H1 (cell line): ENCODE measurements around the gene INPP4A. TPM values are rescaled to one million over a fixed set of nuclear protein-coding genes. Genes with fewer than 3 reads are reported as not detected.

ENCODE experiments used
- CTCF ChIA-PET: fragments of 300-600 bp; sonication (Branson Sonifier 250); formaldehyde crosslinking; loops from one replicate; lab custom pipeline; 2021; ENCODE audit not compliant: partially characterized antibody; lab: Charles Lee
- POLR2A ChIA-PET: fragments of 300-600 bp; sonication (Branson Sonifier 250); formaldehyde crosslinking; loops from one replicate; lab custom pipeline; 2021; ENCODE audit warnings: inconsistent platforms; ENCODE audit not compliant: partially characterized antibody; lab: Charles Lee
- DNase-seq, 2 experiments: peaks; one replicate each; pipeline versions ENCODE4 v3.0.0 to v3.0.0-alpha.2; 2010 to 2022; ENCODE audit warnings: low spot score in 2 of 2, low read depth in 1 of 2, mixed read lengths in 1 of 2
- FAIRE-seq: peaks from 2 replicates; lab custom pipeline; 2011; peaks lifted over from hg19 to GRCh38; lab: Jason Lieb, UNC
- H2AFZ ChIP-seq: 2 replicates; pipeline ENCODE4 v1.8.1; 2012; ENCODE audit warnings: low read length, inconsistent platforms
- H2AK5ac ChIP-seq: 2 replicates; pipeline ENCODE4 v1.6.1; 2013; ENCODE audit warnings: low read depth, low read length
- H2BK120ac ChIP-seq: replicated peaks from 2 replicates; pipeline ENCODE3; 2013; ENCODE audit warnings: low read depth, low read length, inconsistent platforms
- H2BK12ac ChIP-seq: 2 replicates; pipeline ENCODE4 v1.6.1; 2013; ENCODE audit warnings: low read depth, low read length
- H2BK15ac ChIP-seq: 2 replicates; pipeline ENCODE4 v1.6.1; 2013; ENCODE audit warnings: low read length
- H2BK20ac ChIP-seq: 2 replicates; pipeline ENCODE4 v1.6.1; 2013; ENCODE audit warnings: low read length
- H2BK5ac ChIP-seq: 2 replicates; pipeline ENCODE4 v1.6.1; 2013; ENCODE audit warnings: low read depth, low read length
- H3K14ac ChIP-seq: 2 replicates; pipeline ENCODE4 v1.6.1; 2013; ENCODE audit warnings: inconsistent platforms; ENCODE audit not compliant: insufficient read length
- H3K18ac ChIP-seq: 2 replicates; pipeline ENCODE4 v1.6.1; 2013; ENCODE audit warnings: low read length; ENCODE audit errors: extremely low read depth
- H3K23ac ChIP-seq: 2 replicates; pipeline ENCODE4 v1.6.1; 2013; ENCODE audit warnings: inconsistent platforms; ENCODE audit not compliant: insufficient read length
- H3K23me2 ChIP-seq: 2 replicates; pipeline ENCODE4 v1.6.1; 2013; ENCODE audit warnings: low read depth, low read length
- H3K27ac ChIP-seq: 2 replicates; pipeline ENCODE4 v1.6.1; 2011; ENCODE audit warnings: low read depth, low read length, inconsistent platforms
- H3K27me3 ChIP-seq, 4 experiments: replicated peaks in 1 of 4; 1 replicate in 1 of 4; 2 replicates in 3 of 4; pipeline versions ENCODE4 v1.6.1 to v1.8.1; 2011 to 2013; ENCODE audit warnings: low read length in 3 of 4, mild to moderate bottlenecking in 3 of 4, inconsistent platforms in 2 of 4, mixed read lengths in 2 of 4, moderate library complexity in 1 of 4; ENCODE audit not compliant: control insufficient read depth in 3 of 4, insufficient read depth in 3 of 4; ENCODE audit errors: extremely low read depth in 1 of 4
- H3K36me3 ChIP-seq, 4 experiments: 2 replicates each; pipeline versions ENCODE4 v1.6.1 to v1.8.1; 2011 to 2013; ENCODE audit warnings: mild to moderate bottlenecking in 4 of 4, low read length in 3 of 4, moderate library complexity in 2 of 4, control low read depth in 1 of 4, inconsistent platforms in 1 of 4; ENCODE audit not compliant: insufficient read depth in 4 of 4, control insufficient read depth in 2 of 4
- H3K4ac ChIP-seq: replicated peaks from 2 replicates; pipeline ENCODE3; 2013; ENCODE audit warnings: low read length, low read depth, mixed read lengths, inconsistent platforms; ENCODE audit not compliant: insufficient read length
- H3K4me1 ChIP-seq, 4 experiments: replicated peaks in 1 of 4; 1 replicate in 1 of 4; 2 replicates in 3 of 4; pipeline versions ENCODE4 v1.6.1 to v1.8.1; 2011 to 2013; ENCODE audit warnings: low read length in 3 of 4, inconsistent platforms in 2 of 4, mixed read lengths in 1 of 4; ENCODE audit not compliant: insufficient read depth in 4 of 4, control insufficient read depth in 3 of 4
- H3K4me2 ChIP-seq, 2 experiments: 2 replicates each; pipeline versions ENCODE4 v1.6.1 to v1.8.1; 2011 to 2013; ENCODE audit warnings: low read depth in 2 of 2, low read length in 2 of 2, control low read depth in 1 of 2, inconsistent platforms in 1 of 2, mild to moderate bottlenecking in 1 of 2; ENCODE audit not compliant: insufficient read depth in 1 of 2
- H3K4me3 ChIP-seq, 4 experiments: fragments of 200-600, 300-600 bp in 1 of 4; sonication (generic), shearing (Covaris generic), sonication (Bioruptor Twin) in 1 of 4; 2 replicates each; pipeline versions ENCODE4 v1.5.1 to v1.8.1; 2011 to 2016; ENCODE audit warnings: low read length in 4 of 4, low read depth in 3 of 4, control low read depth in 2 of 4, inconsistent platforms in 2 of 4, mild to moderate bottlenecking in 2 of 4, mixed read lengths in 1 of 4, moderate library complexity in 1 of 4; ENCODE audit not compliant: insufficient read depth in 2 of 4; ENCODE audit errors: extremely low read depth in 1 of 4
- H3K56ac ChIP-seq: replicated peaks from 2 replicates; pipeline ENCODE3; 2013; ENCODE audit warnings: low read depth, mild to moderate bottlenecking, mixed read lengths, low read length, inconsistent platforms; ENCODE audit not compliant: insufficient read length
- H3K79me1 ChIP-seq: 2 replicates; pipeline ENCODE4 v1.6.1; 2013; ENCODE audit warnings: low read depth, low read length, control low read depth
- H3K79me2 ChIP-seq, 2 experiments: 2 replicates each; pipeline versions ENCODE4 v1.6.1 to v1.8.1; 2012 to 2013; ENCODE audit warnings: low read length in 2 of 2, mild to moderate bottlenecking in 2 of 2, inconsistent platforms in 1 of 2; ENCODE audit not compliant: insufficient read depth in 2 of 2, control insufficient read depth in 1 of 2
- H3K9ac ChIP-seq, 4 experiments: replicated peaks in 1 of 4; 1 replicate in 1 of 4; 2 replicates in 3 of 4; pipeline versions ENCODE4 v1.6.1 to v1.8.1; 2011 to 2013; ENCODE audit warnings: low read depth in 3 of 4, low read length in 3 of 4, control low read depth in 2 of 4, mild to moderate bottlenecking in 2 of 4, moderate library complexity in 2 of 4, inconsistent platforms in 1 of 4; ENCODE audit errors: extremely low read depth in 1 of 4
- H3K9me3 ChIP-seq, 2 experiments: 2 replicates each; pipeline versions ENCODE4 v1.6.1 to v1.8.1; 2012 to 2013; ENCODE audit warnings: mild to moderate bottlenecking in 2 of 2, moderate library complexity in 2 of 2, control low read depth in 1 of 2, inconsistent platforms in 1 of 2, low read depth in 1 of 2, low read length in 1 of 2, mixed read lengths in 1 of 2; ENCODE audit not compliant: insufficient read depth in 2 of 2
- H4K20me1 ChIP-seq, 2 experiments: replicated peaks in 1 of 2; 2 replicates each; pipeline versions ENCODE3 to v1.8.1; 2011 to 2013; ENCODE audit warnings: inconsistent platforms in 2 of 2, low read length in 2 of 2, mild to moderate bottlenecking in 1 of 2; ENCODE audit not compliant: insufficient read depth in 2 of 2, control insufficient read depth in 1 of 2
- H4K5ac ChIP-seq: 2 replicates; pipeline ENCODE4 v1.6.1; 2013; ENCODE audit warnings: low read length, low read depth, mixed read lengths, inconsistent platforms; ENCODE audit not compliant: insufficient read length
- H4K8ac ChIP-seq: 2 replicates; pipeline ENCODE4 v1.8.0; 2013; ENCODE audit warnings: mild to moderate bottlenecking, moderate library complexity, low read length, inconsistent platforms; ENCODE audit not compliant: insufficient read depth; ENCODE audit errors: extremely low read depth
- H4K91ac ChIP-seq: replicated peaks from 2 replicates; pipeline ENCODE3; 2013; ENCODE audit warnings: low read length, mixed read lengths, inconsistent platforms; ENCODE audit not compliant: insufficient read length
- CHD1 ChIP-seq: IDR thresholded peaks from 2 replicates; pipeline ENCODE4 v1.6.1; 2012; ENCODE audit warnings: low read depth, low read length, improper control_type of control experiment
- CHD2 ChIP-seq: IDR thresholded peaks from 2 replicates; pipeline ENCODE4 v1.6.1; 2012; ENCODE audit warnings: low read length, improper control_type of control experiment
- CREB1 ChIP-seq: IDR thresholded peaks from 2 replicates; pipeline ENCODE4 v1.6.1; 2012; ENCODE audit warnings: inconsistent platforms
- CTBP2 ChIP-seq: IDR thresholded peaks from 2 replicates; pipeline ENCODE4 v1.7.0; 2011; ENCODE audit warnings: borderline replicate concordance, mild to moderate bottlenecking, moderate library complexity, mixed read lengths, low read length; ENCODE audit not compliant: insufficient read depth, insufficient read length
- JUN ChIP-seq: IDR thresholded peaks from 2 replicates; pipeline ENCODE4 v1.6.1; 2011; ENCODE audit warnings: low read depth, mild to moderate bottlenecking, improper control_type of control experiment, low read length
- KDM4A ChIP-seq: IDR thresholded peaks from one replicate; pipeline ENCODE4 v1.7.1; 2012; ENCODE audit warnings: low read depth, mild to moderate bottlenecking, moderate library complexity, low read length, inconsistent platforms; ENCODE audit not compliant: severe bottlenecking
- SRF ChIP-seq: IDR thresholded peaks from 2 replicates; pipeline ENCODE4 v1.6.1; 2011; ENCODE audit warnings: mild to moderate bottlenecking, low read depth, low read length, moderate library complexity
- TAF7 ChIP-seq: optimal IDR thresholded peaks from 2 replicates; pipeline ENCODE3; 2011; ENCODE audit warnings: low read depth, mild to moderate bottlenecking, inconsistent platforms, low read length, moderate library complexity, borderline replicate concordance
- USF2 ChIP-seq: IDR thresholded peaks from 2 replicates; pipeline ENCODE4 v1.6.1; 2011; ENCODE audit warnings: low read length, improper control_type of control experiment
- WGBS, 2 experiments: shearing (Covaris generic) in 1 of 2; methylation state at CpG; one replicate each; pipeline versions ENCODE4 v1.1.6 to v1.1.7; 2013 to 2015; ENCODE audit warnings: low lambda C conversion rate in 2 of 2, mixed read lengths in 2 of 2, inconsistent platforms in 1 of 2, low coverage in 1 of 2, missing lambda C conversion rate in 1 of 2; ENCODE audit not compliant: insufficient replicate concordance in 2 of 2, insufficient coverage in 1 of 2, insufficient read length in 1 of 2; ENCODE audit errors: extremely low coverage in 1 of 2, missing lambda C conversion rate in 1 of 2; 5-methylcytosine and 5-hydroxymethylcytosine counted together
- polyA plus RNA-seq, 7 experiments: library from polyadenylated mRNA; depleted of rRNA in 3 of 7; stranded (reverse) in 5 of 7; unstranded in 2 of 7; fragments of >200 nt in 5 of 7; fragments of 200-250 nt in 2 of 7; gene quantifications; 1 replicate in 5 of 7; 2 replicates in 1 of 7; 4 replicates in 1 of 7; pipeline versions ENCODE4 v1.2.1 to v1.2.3, GENCODE V29; 2011 to 2013; ENCODE audit warnings: missing spikeins in 2 of 7, mixed read lengths in 2 of 7
- total RNA-seq: library from RNA; stranded (reverse); fragmentation: NEBNext Ultra II Directional; extraction: Animal tissue kit (Norgen Biotek cat#: 25700); gene quantifications from 2 replicates; pipeline ENCODE4 v1.2.1, GENCODE V29; 2021
- TF ChIP-seq, protein P1 (sequence below), 3 experiments: IDR thresholded peaks; 1 replicate in 2 of 3; 2 replicates in 1 of 3; pipeline versions ENCODE4 v1.5.1 to v1.6.1; 2011; ENCODE audit warnings: low read length in 3 of 3, mild to moderate bottlenecking in 3 of 3, inconsistent platforms in 2 of 3, low read depth in 1 of 3, moderate library complexity in 1 of 3; ENCODE audit not compliant: insufficient read depth in 1 of 3; ENCODE audit errors: control extremely low read depth in 1 of 3

Gene INPP4A
- total and polyA plus RNA-seq, 2 of the 8 experiments (the other 6 are each of a cell fraction or from before 2014, with no cell fraction given) = 25.6 to 34.3 TPM

DNA sequence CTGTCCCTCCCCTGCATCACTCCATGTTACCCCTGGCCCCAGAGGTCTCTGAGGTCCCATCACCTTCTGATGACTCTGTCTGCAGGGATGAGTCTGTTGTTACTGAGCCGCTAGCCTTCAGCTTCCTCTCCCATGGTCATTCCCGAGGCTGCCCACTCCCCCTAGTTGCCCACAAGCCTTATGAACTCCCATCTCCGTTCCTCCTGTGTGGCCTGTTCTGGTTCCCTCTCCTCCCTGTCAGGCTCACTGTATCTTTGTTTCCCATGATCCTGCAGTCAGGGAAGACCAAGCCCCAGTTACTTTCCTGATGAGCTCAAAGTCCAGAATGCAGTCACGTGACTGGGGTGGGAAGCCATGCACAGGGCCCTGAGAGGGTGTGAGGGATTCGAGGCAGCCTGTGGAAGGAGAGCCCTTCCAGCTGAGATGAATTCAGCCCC, 39.5 kb downstream of the INPP4A start:
- Histone ChIP-seq H2AFZ (no peak overlapping the region), H3K14ac (no peak overlapping the region), H3K36me3 (no peaks in the 10 kb centered on the region), H3K9ac (no peak overlapping the region), H4K5ac (no peak overlapping the region), H2BK5ac (no peak overlapping the region; the same call in 1 of the 2 replicates), H2BK20ac (no peak overlapping the region), H3K9me3 (no peaks in the 10 kb centered on the region), H3K23ac (no peak overlapping the region), H3K4me3 (no peak overlapping the region), H2BK120ac (no peak overlapping the region), H3K79me1 (peaks cover 19% of the 10 kb centered on the region; the same call in 1 of the 2 replicates), H3K4me1 (peaks cover 6 to 28% (median 18%) of the 10 kb centered on the region in 4 experiments; a peak in 5 of 7 replicates), H3K27me3 (no peaks in the 10 kb centered on the region), H3K27ac (no peak overlapping the region), H4K8ac (no peak overlapping the region), H4K91ac (peak overlapping the region; percentile 11), H3K4ac (no peak overlapping the region), H3K79me2 (peaks cover 3 to 98% of the 10 kb centered on the region in 2 experiments; a peak in 3 of 4 replicates), H3K4me2 (no peak overlapping the region), H2AK5ac (no peak overlapping the region), H4K20me1 (peaks cover 20 to 40% of the 10 kb centered on the region in 2 experiments), H2BK15ac (no peak overlapping the region), H2BK12ac (no peak overlapping the region), H3K23me2 (no peaks in the 10 kb centered on the region), H3K18ac (no peak overlapping the region), H3K56ac (no peak overlapping the region)
- 93% methylated on average over 5 of the region's 5 CpGs; no CpG with 5 or more reads in 1 of the 2 experiments for WGBS, 2 experiments
- POLR2A ChIA-PET = no interaction called here
- FAIRE-seq = no peak
- CTCF ChIA-PET = interaction anchor here (1.2 kb wide), 1 partner anchor 8 kb away, joined by 4 read pairs; no protein-coding TSS in a partner anchor
- DNase-seq = no peak
- TF ChIP-seq JUN = no peak
- TF ChIP-seq CREB1 = no peak
- no peak for TF ChIP-seq SRF
- no peak for TF ChIP-seq CHD1
- no peak for TF ChIP-seq KDM4A
- TF ChIP-seq CHD2 = no peak
- TF ChIP-seq USF2 = no peak
- TF ChIP-seq, protein P1, sequence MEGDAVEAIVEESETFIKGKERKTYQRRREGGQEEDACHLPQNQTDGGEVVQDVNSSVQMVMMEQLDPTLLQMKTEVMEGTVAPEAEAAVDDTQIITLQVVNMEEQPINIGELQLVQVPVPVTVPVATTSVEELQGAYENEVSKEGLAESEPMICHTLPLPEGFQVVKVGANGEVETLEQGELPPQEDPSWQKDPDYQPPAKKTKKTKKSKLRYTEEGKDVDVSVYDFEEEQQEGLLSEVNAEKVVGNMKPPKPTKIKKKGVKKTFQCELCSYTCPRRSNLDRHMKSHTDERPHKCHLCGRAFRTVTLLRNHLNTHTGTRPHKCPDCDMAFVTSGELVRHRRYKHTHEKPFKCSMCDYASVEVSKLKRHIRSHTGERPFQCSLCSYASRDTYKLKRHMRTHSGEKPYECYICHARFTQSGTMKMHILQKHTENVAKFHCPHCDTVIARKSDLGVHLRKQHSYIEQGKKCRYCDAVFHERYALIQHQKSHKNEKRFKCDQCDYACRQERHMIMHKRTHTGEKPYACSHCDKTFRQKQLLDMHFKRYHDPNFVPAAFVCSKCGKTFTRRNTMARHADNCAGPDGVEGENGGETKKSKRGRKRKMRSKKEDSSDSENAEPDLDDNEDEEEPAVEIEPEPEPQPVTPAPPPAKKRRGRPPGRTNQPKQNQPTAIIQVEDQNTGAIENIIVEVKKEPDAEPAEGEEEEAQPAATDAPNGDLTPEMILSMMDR (IDR thresholded peaks at IDR 0.05; ENCODE audit: control extremely low read depth in 1 of 3, insufficient read depth in 1 of 3, low read depth in 1 of 3, low read length in 3 of 3) = no peak
- TF ChIP-seq TAF7 = no peak
- TF ChIP-seq CTBP2 = no peak
